GM23338 (cell line): ENCODE results near the gene NACAD. TPM values are rescaled to one million over a fixed set of nuclear protein-coding genes. Genes with fewer than 3 reads are reported as not detected.

Experiments
- ATAC-seq: fragments of 200-7000 bp; cut with Tn5 transposase; 3 replicates; pipeline ENCODE4 v1.9.1; 2020
- DNase-seq: peaks from one replicate; pipeline ENCODE4 v3.0.0-alpha.2; 2015; ENCODE audit warnings: low spot score
- H2AFZ ChIP-seq: fragments of 200-600 bp; sonication (generic); 2 replicates; pipeline ENCODE4 v1.8.0; 2016; ENCODE audit warnings: antibody characterized with exemption, mild to moderate bottlenecking, moderate library complexity
- H3F3A ChIP-seq: fragments of 200-600 bp; sonication (generic); replicated peaks from 2 replicates; pipeline ENCODE4 v1.8.0; 2017; ENCODE audit warnings: antibody characterized with exemption, mixed run types, low read depth
- H3K27ac ChIP-seq: fragments of 200-600 bp; sonication (generic); 2 replicates; pipeline ENCODE4 v1.6.1; 2016; ENCODE audit warnings: low read depth
- H3K27me3 ChIP-seq: fragments of 200-600 bp; sonication (generic); 2 replicates; pipeline ENCODE4 v1.8.0; 2016; ENCODE audit warnings: mild to moderate bottlenecking, mixed run types, moderate library complexity; ENCODE audit not compliant: insufficient read depth
- H3K36me3 ChIP-seq: fragments of 200-600 bp; sonication (generic); 2 replicates; pipeline ENCODE4 v1.8.0; 2016; ENCODE audit warnings: mild to moderate bottlenecking; ENCODE audit not compliant: insufficient read depth
- H3K4me1 ChIP-seq: fragments of 200-600 bp; sonication (generic); 2 replicates; pipeline ENCODE4 v1.8.0; 2016; ENCODE audit warnings: mild to moderate bottlenecking, moderate library complexity; ENCODE audit not compliant: insufficient read depth
- H3K4me2 ChIP-seq: fragments of 200-600 bp; sonication (generic); 2 replicates; pipeline ENCODE4 v1.7.1; 2017; ENCODE audit warnings: mixed run types
- H3K4me3 ChIP-seq: fragments of 200-600 bp; sonication (generic); 2 replicates; pipeline ENCODE4 v1.6.1; 2016; ENCODE audit warnings: mixed run types
- H3K79me2 ChIP-seq: fragments of 200-600 bp; sonication (generic); replicated peaks from 2 replicates; pipeline ENCODE4 v1.8.0; 2017; ENCODE audit warnings: mild to moderate bottlenecking; ENCODE audit not compliant: insufficient read depth
- H3K9me2 ChIP-seq: fragments of 200-600 bp; sonication (generic); 2 replicates; pipeline ENCODE4 v1.8.0; 2017; ENCODE audit not compliant: insufficient read depth
- H4K20me1 ChIP-seq: fragments of 200-600 bp; sonication (generic); replicated peaks from 2 replicates; pipeline ENCODE4 v1.8.0; 2017; ENCODE audit warnings: mild to moderate bottlenecking; ENCODE audit not compliant: insufficient read depth
- H3K27ac Mint-ChIP-seq: 2 replicates; pipeline ENCODE4 v1.8.0; 2020; ENCODE audit warnings: inconsistent platforms, mild to moderate bottlenecking, moderate library complexity, mixed read lengths
- H3K27me3 Mint-ChIP-seq: 3 replicates; pipeline ENCODE4 v1.8.0; 2022; ENCODE audit warnings: low read depth, mild to moderate bottlenecking, moderate library complexity, mixed read lengths, inconsistent platforms; ENCODE audit not compliant: insufficient read depth, poor library complexity
- H3K36me3 Mint-ChIP-seq: 3 replicates; pipeline ENCODE4 v1.8.0; 2021; ENCODE audit warnings: low read depth, mild to moderate bottlenecking, inconsistent platforms, moderate library complexity, mixed read lengths
- H3K4me1 Mint-ChIP-seq: 3 replicates; pipeline ENCODE4 v1.8.0; 2020; ENCODE audit warnings: mild to moderate bottlenecking, inconsistent platforms, mixed read lengths
- H3K4me3 Mint-ChIP-seq: 3 replicates; pipeline ENCODE4 v1.8.0; 2021; ENCODE audit warnings: moderate library complexity, mild to moderate bottlenecking, inconsistent platforms, mixed read lengths
- H3K9me3 Mint-ChIP-seq: 3 replicates; pipeline ENCODE4 v1.8.0; 2020; ENCODE audit warnings: moderate library complexity, mild to moderate bottlenecking, inconsistent platforms, mixed read lengths
- CREB1 ChIP-seq: fragments of 250-450 bp; sonication (Bioruptor Pico); IDR thresholded peaks from 2 replicates; pipeline ENCODE4 v1.5.0; 2020; ENCODE audit warnings: low read depth, mild to moderate bottlenecking, moderate library complexity
- CTCF ChIP-seq, 2 experiments: fragments of 200-600 bp in 1 of 2; sonication (generic) in 1 of 2; conservative IDR thresholded peaks; 2 replicates each; pipeline versions ENCODE4 v1.5.1 to v1.6.1; 2016 to 2017; ENCODE audit warnings: antibody characterized with exemption in 2 of 2, low read depth in 2 of 2, mild to moderate bottlenecking in 2 of 2, moderate library complexity in 1 of 2
- ETS1 ChIP-seq: IDR thresholded peaks from 2 replicates; pipeline ENCODE4 v1.6.1; 2016; ENCODE audit warnings: antibody characterized with exemption
- EZH2phosphoT487 ChIP-seq: fragments of 200-600 bp; sonication (generic); IDR thresholded peaks from one replicate; pipeline ENCODE4 v1.8.1; 2018; ENCODE audit warnings: antibody characterized with exemption; ENCODE audit not compliant: unreplicated experiment
- JUNB ChIP-seq: IDR thresholded peaks from one replicate; pipeline ENCODE4 v1.6.1; 2016; ENCODE audit warnings: antibody characterized with exemption; ENCODE audit not compliant: unreplicated experiment
- POLR2AphosphoS5 ChIP-seq: IDR thresholded peaks from 2 replicates; pipeline ENCODE4 v1.6.1; 2016; ENCODE audit warnings: antibody characterized with exemption, low read depth
- REST ChIP-seq: IDR thresholded peaks from one replicate; pipeline ENCODE4 v1.6.1; 2018; ENCODE audit warnings: antibody characterized with exemption; ENCODE audit not compliant: unreplicated experiment
- ZNF114 ChIP-seq: fragments of 250-450 bp; sonication (Bioruptor Pico); IDR thresholded peaks from 2 replicates; pipeline ENCODE4 v1.5.0; 2020; ENCODE audit warnings: mild to moderate bottlenecking, moderate library complexity
- ZNF462 ChIP-seq: fragments of 250-450 bp; sonication (Bioruptor Pico); IDR thresholded peaks from 2 replicates; pipeline ENCODE4 v1.5.0; 2020; ENCODE audit warnings: mild to moderate bottlenecking, moderate library complexity
- polyA plus RNA-seq: library from polyadenylated mRNA; unstranded; fragments of >200 nt; fragmentation: Nextera tagmentation; extraction: Ambion mirVana; gene quantifications from 2 replicates; pipeline ENCODE4 v1.2.1, GENCODE V29; 2016
- total RNA-seq: library from RNA; depleted of rRNA; stranded (reverse); fragments of >200 nt; shearing (Covaris generic); gene quantifications from 2 replicates; pipeline ENCODE4 v1.2.3, GENCODE V29; 2014

Gene NACAD
- total and polyA plus RNA-seq, 2 experiments from 2014 or later = 6.1 to 11.2 TPM

- Histone ChIP-seq H3K79me2 (no peaks in the 10 kb centered on the region), H3F3A (no peaks in the 10 kb centered on the region), H4K20me1 (no peaks in the 10 kb centered on the region; the same call in 1 of the 2 replicates), H3K4me3 (no peak overlapping the region), H3K9me2 (no peaks in the 10 kb centered on the region), H3K4me2 (no peak overlapping the region), H3K4me1 (no peaks in the 10 kb centered on the region), H3K27ac (no peak overlapping the region), H3K36me3 (no peaks in the 10 kb centered on the region), H2AFZ (no peak overlapping the region), H3K27me3 (no peaks in the 10 kb centered on the region)
- H3K27me3 Mint-ChIP-seq = peaks cover 7% of the 10 kb centered on the region
- no peak for DNase-seq
- no peak overlapping the region for H3K27ac Mint-ChIP-seq
- peaks cover 26% of the 10 kb centered on the region for H3K36me3 Mint-ChIP-seq
- ATAC-seq = no peak
- TF ChIP-seq CREB1 = no peak
- TF ChIP-seq CTCF (conservative IDR thresholded peaks at IDR 0.05; ENCODE audit: low read depth in 2 of 2) = no peak
- no peak for TF ChIP-seq ETS1
- no peak for TF ChIP-seq POLR2AphosphoS5
- no peak for TF ChIP-seq EZH2phosphoT487
- TF ChIP-seq REST = no peak
- no peak for TF ChIP-seq ZNF462 (CRISPR knock-in tag)
- TF ChIP-seq ZNF114 = no peak
- TF ChIP-seq JUNB = no peak
- peaks cover 10% of the 10 kb centered on the region; the same call in 2 of the 3 replicates for H3K4me1 Mint-ChIP-seq
- no peak overlapping the region for H3K4me3 Mint-ChIP-seq
- peaks cover 4% of the 10 kb centered on the region; the same call in 1 of the 3 replicates for H3K9me3 Mint-ChIP-seq
Observed at GRCh38 chr7:45073786-45074527, 14.8 kb downstream of the NACAD start.
